Fibroblast of the aortic adventitia (primary cell): ENCODE data around the gene PLA2G5. TPM values are rescaled to one million over a fixed set of nuclear protein-coding genes. Genes with fewer than 3 reads are reported as not detected.

Experiments
- DNase-seq: peaks from one replicate; pipeline ENCODE4 v3.0.0-alpha.2; 2010; ENCODE audit warnings: low read depth
- H3K4me3 ChIP-seq: 2 replicates; pipeline ENCODE4 v1.5.1; 2011; ENCODE audit warnings: low read depth, mild to moderate bottlenecking, control low read depth, low read length, moderate library complexity
- CTCF ChIP-seq: IDR thresholded peaks from 2 replicates; pipeline ENCODE4 v1.5.1; 2011; ENCODE audit warnings: mild to moderate bottlenecking, low read length, control low read depth, inconsistent platforms; ENCODE audit not compliant: insufficient read depth
- total RNA-seq: library from RNA; depleted of rRNA; stranded (reverse); fragments of >200 nt; gene quantifications from 2 replicates; pipeline ENCODE4 v1.2.3, GENCODE V29; 2012; ENCODE audit warnings: low replicate concordance

PLA2G5 gene
- total RNA-seq, 1 donor: 0.36 TPM

- H3K4me3 ChIP-seq: no peak overlapping the region
- no peak for TF ChIP-seq CTCF
- DNase-seq: no peak
Observed at GRCh38 chr1:20134995-20135394, 65.0 kb downstream of the PLA2G5 start.

- no peak overlapping the region for H3K4me3 ChIP-seq
- DNase-seq: no peak
- no peak for TF ChIP-seq CTCF
Observed at GRCh38 chr1:20136249-20136648, 66.3 kb downstream of the PLA2G5 start.

GRCh38 chr1:20137055-20137454 lies 67.1 kb downstream of the PLA2G5 start:
- no peak for TF ChIP-seq CTCF
- H3K4me3 ChIP-seq: no peak overlapping the region
- no peak for DNase-seq

GRCh38 chr1:20137604-20138003 lies 67.6 kb downstream of the PLA2G5 start:
- H3K4me3 ChIP-seq: no peak overlapping the region
- DNase-seq: no peak
- no peak for TF ChIP-seq CTCF

GRCh38 chr1:20138346-20138745 lies 68.4 kb downstream of the PLA2G5 start:
- DNase-seq: no peak
- no peak for TF ChIP-seq CTCF
- no peak overlapping the region for H3K4me3 ChIP-seq

GRCh38 chr1:20138961-20139550 lies 69.1 kb downstream of the PLA2G5 start, which contains the start of gene PLA2G2F:
PLA2G2F (plus strand) TSS chr1:20139323; CDS start chr1:20139428, 105 bp downstream.
- no peak within 1 kb of the TSS for H3K4me3 ChIP-seq
- no peak for DNase-seq

More at GRCh38 chr1:20138961-20139550, 69.1 kb downstream of the PLA2G5 start, which contains the start of gene PLA2G2F:
- TF ChIP-seq CTCF: no peak
